Measurements from ENCODE around the gene HABP4. TPM values are rescaled to one million over a fixed set of nuclear protein-coding genes. Genes with fewer than 3 reads are reported as not detected.

HABP4 gene
- total RNA-seq, 1 donor from 2014 or later, result 11.1 TPM

DNA sequence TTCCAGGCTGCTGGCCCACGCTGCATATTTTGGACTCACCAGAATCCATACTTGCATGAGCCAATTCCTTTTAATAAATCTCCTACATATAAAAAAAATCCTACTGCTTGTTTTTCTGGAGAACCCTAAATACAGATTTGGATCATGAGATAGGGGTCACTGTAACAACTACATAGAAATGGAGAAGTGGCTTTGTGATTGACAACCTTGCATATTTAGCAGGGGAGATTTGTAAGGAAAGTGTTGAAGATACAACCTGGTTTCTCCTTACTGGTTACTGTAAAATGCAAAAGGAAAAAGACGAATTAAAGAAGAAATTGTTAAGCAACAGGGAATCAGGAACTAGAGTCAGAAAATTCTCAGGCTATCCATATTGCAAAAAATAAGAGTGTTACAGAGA lies 74.8 kb downstream of the HABP4 start:
- Mint-ChIP-seq H3K9me3 (no peaks in the 10 kb centered on the region), H3K4me1 (ENCODE audit: low read depth) (peaks cover 9% of the 10 kb centered on the region), H3K27ac (no peak overlapping the region), H3K4me3 (no peak overlapping the region), H3K36me3 (ENCODE audit: low read depth) (no peaks in the 10 kb centered on the region), H3K27me3 (ENCODE audit: insufficient read depth) (peaks cover 2% of the 10 kb centered on the region)
- DNase-seq (ENCODE audit: low spot score), result no peak
- intact Hi-C loops (cut with micrococcal nuclease), result no loop called here

DNA sequence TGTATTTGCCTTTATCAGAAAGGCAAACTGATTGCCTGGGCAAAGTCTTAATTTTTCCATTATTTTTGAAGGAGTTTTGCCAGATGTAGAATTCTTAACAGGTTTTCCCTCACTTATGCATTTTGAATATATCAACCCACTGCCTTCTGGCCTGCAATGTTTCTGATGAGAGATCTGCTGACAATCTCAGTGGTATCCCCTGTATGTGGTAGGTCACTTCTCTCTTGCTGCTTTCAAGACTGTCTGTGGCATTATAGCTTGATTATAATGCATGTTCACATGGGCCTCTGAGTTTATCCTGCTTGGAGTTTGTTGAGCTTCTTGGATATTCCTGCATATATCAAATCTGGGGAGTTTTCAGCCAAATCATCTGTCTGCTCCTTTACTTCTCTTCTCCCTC lies 82.2 kb downstream of the HABP4 start:
- H3K27me3 Mint-ChIP-seq (ENCODE audit: insufficient read depth), result no peaks in the 10 kb centered on the region
- no peak overlapping the region for H3K4me3 Mint-ChIP-seq
- no peak for DNase-seq (ENCODE audit: low spot score)
- no peaks in the 10 kb centered on the region for H3K4me1 Mint-ChIP-seq (ENCODE audit: low read depth)
- H3K27ac Mint-ChIP-seq, result no peak overlapping the region
- H3K36me3 Mint-ChIP-seq (ENCODE audit: low read depth), result no peaks in the 10 kb centered on the region
- H3K9me3 Mint-ChIP-seq, result no peaks in the 10 kb centered on the region
- intact Hi-C loops (cut with micrococcal nuclease), result no loop called here

DNA sequence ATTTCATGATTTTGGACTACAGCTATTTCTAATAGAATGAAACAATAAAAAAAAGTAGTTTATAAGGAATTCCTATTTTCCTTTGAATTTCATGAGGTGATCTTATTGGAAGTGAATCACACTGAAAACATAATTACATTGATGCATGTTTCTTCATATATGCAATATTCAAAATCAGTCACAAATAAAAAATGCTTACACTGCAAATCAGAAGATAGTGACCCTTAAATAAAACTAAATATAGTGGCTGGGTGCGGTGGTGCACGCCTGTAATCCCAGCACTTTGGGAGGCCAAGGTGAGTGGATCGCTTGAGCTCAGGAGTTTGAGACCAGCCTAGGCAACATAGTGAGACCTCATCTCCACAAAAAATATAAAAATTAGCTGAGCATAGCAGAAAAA lies 90.1 kb downstream of the HABP4 start:
- intact Hi-C loops (cut with micrococcal nuclease), result no loop called here
- H3K27ac Mint-ChIP-seq, result no peak overlapping the region
- no peaks in the 10 kb centered on the region for H3K4me1 Mint-ChIP-seq (ENCODE audit: low read depth)

More for the DNA sequence above, 90.1 kb downstream of the HABP4 start:
- Mint-ChIP-seq H3K4me3 (no peak overlapping the region), H3K9me3 (no peaks in the 10 kb centered on the region), H3K27me3 (ENCODE audit: insufficient read depth) (no peaks in the 10 kb centered on the region), H3K36me3 (ENCODE audit: low read depth) (no peaks in the 10 kb centered on the region)
- no peak for DNase-seq (ENCODE audit: low spot score)

Other genes starting within 250 kb of the HABP4 start
- not detected in 2 replicates for gene HSD17B3, start 148.0 kb upstream of the HABP4 start, total RNA-seq
- gene SLC35D2, start 66.5 kb upstream of the HABP4 start, total RNA-seq, result 7.9 and 8.5 TPM in 2 replicates
- 21.8 and 22.0 TPM in 2 replicates for gene ZNF367, start 31.8 kb upstream of the HABP4 start, total RNA-seq
- 1.1 and 1.4 TPM in 2 replicates for gene CDC14B, start 169.7 kb downstream of the HABP4 start, total RNA-seq
- gene PRXL2C, start 205.1 kb downstream of the HABP4 start, total RNA-seq, result 8.1 and 8.8 TPM in 2 replicates